ENCODE results near the gene AHCYL1.
"Not testable (repeated sequence)": the region's sequence is repeated elsewhere in the genome, so short reads cannot be mapped to it uniquely, and the experiment has no call there.

AHCYL1 gene

DNA sequence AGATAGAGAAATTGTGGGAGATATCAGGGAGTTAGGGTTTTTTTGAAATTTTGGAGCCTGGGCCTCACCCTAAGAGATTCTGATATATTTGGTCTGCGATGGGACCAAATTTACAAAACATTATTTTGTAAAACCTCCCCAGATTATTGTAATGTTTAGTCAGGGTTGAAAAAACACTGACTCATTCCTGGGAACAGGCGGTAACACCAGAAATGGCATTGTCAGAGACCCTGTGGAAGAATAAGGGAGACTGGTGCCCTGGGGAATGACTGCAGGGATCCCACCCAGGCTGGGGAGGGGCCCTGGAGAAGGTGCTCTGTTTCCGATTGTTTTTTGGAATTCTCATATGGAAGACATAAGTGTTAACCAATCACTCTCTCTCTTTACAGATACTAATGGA is 36.7 kb downstream of the AHCYL1 start:
- POLR2A ChIA-PET, result no interaction called here
- no peak for TF ChIP-seq SP1 (IDR thresholded peaks at IDR 0.05)
- no peak for TF ChIP-seq FOXA1 (IDR thresholded peaks at IDR 0.05)
- TF ChIP-seq FOXM1 (IDR thresholded peaks at IDR 0.05; ENCODE audit: borderline replicate concordance), result no peak
- no peak for TF ChIP-seq ELF4 (IDR thresholded peaks at IDR 0.05)
- no peak for TF ChIP-seq CTBP1 (IDR thresholded peaks at IDR 0.05; ENCODE audit: borderline replicate concordance)
- TF ChIP-seq SUZ12 (IDR thresholded peaks at IDR 0.05), result no peak
- no peak for TF ChIP-seq ZNF384 (IDR thresholded peaks at IDR 0.05)
- TF ChIP-seq, protein P1, sequence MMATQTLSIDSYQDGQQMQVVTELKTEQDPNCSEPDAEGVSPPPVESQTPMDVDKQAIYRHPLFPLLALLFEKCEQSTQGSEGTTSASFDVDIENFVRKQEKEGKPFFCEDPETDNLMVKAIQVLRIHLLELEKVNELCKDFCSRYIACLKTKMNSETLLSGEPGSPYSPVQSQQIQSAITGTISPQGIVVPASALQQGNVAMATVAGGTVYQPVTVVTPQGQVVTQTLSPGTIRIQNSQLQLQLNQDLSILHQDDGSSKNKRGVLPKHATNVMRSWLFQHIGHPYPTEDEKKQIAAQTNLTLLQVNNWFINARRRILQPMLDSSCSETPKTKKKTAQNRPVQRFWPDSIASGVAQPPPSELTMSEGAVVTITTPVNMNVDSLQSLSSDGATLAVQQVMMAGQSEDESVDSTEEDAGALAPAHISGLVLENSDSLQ (IDR thresholded peaks at IDR 0.05), result no peak
- TF ChIP-seq BHLHE40 (IDR thresholded peaks at IDR 0.05; ENCODE audit: borderline replicate concordance), result no peak
- no peak for DNase-seq (ENCODE audit: extremely low spot score)
- CTCF ChIA-PET, result no interaction called here

DNA sequence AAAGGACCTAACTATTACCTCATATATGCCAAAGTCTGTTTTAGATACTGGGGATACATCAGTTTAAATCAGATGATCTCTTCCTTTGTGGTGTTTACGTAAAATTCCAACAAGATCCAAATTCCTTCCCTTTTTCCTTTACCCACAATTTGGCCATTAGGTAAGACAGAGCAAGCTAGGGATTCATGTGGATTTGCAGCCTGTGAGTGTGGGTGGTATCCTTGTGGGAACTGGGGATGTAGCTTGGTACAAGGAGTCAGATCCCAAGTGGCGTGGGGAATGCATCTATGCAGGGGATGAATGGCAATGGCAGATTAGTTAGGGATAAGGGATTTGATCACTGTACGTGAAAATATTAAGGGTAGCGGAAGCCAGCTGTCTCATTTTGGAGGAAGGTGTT is 40.0 kb downstream of the AHCYL1 start:
- no peak for DNase-seq (ENCODE audit: extremely low spot score)
- TF ChIP-seq HDGF (IDR thresholded peaks at IDR 0.05; ENCODE audit: borderline replicate concordance) (no peak), L3MBTL2 (conservative IDR thresholded peaks at IDR 0.05) (no peak), BHLHE40 (IDR thresholded peaks at IDR 0.05; ENCODE audit: borderline replicate concordance) (no peak), CTBP1 (IDR thresholded peaks at IDR 0.05; ENCODE audit: borderline replicate concordance) (no peak), SP1 (IDR thresholded peaks at IDR 0.05) (no peak), ZNF384 (IDR thresholded peaks at IDR 0.05) (no peak), SUZ12 (IDR thresholded peaks at IDR 0.05) (no peak)
- TF ChIP-seq, protein P1 (IDR thresholded peaks at IDR 0.05), result no peak
- POLR2A ChIA-PET, result interaction anchor here (2.8 kb wide), 1 partner anchor 10 kb away, joined by 10 read pairs; the partner anchor contains the start of gene STRIP1
- CTCF ChIA-PET, result interaction anchor here (0.5 kb wide), 1 partner anchor 249 kb away, joined by 3 read pairs; no protein-coding TSS in a partner anchor

DNA sequence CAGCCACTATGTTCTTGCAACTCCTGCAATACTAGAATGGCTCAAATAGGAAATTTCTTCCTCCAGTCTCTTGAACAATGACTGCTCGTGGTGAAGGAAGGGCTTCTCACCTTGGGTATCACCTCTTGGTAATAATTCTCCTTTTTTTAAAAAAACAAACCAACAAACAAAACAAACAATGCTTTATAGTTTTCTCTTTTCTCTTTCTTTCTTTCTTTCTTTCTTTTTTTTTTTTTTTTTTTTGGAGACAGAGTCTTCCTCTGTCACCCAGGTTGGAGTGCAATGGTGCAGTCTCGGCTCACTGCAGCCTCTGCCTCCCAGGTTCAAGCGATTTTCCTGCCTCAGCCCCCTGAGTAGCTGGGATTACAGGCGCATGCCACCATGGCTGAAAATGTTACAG is 46.1 kb downstream of the AHCYL1 start:
- not testable (repeated sequence) for DNase-seq (ENCODE audit: extremely low spot score)
- CTCF ChIA-PET, result interaction anchor here (0.8 to 2.3 kb wide), 11 partner anchors 14 to 466 kb away, joined by 3 to 14 read pairs (median 4); partner anchors contain the start of gene AHCYL1
- POLR2A ChIA-PET, result interaction anchor here (1.2 kb wide), 1 partner anchor 9 kb away, joined by 5 read pairs; no protein-coding TSS in a partner anchor

DNA sequence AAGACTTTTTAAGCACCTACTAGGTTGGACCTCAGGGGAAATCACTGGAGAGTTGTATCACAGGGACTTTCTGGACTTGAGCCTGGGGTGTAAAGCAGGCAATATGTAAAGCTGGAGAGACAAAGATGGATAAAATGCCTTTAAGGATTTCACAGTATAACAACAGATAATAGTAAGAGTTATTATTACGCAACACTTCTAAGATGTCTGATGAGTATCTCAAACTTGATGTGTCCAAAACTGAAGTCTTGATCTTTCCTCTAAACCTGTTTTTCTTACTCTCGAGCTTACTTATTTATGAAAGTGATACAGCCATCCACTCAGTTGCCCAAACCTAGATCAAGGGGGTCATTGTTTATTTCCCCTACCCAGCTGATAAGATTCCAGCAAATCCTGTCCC is 47.8 kb downstream of the AHCYL1 start:
- ChIA-PET CTCF (no interaction called here), POLR2A (no interaction called here)
- no peak for TF ChIP-seq SP1 (IDR thresholded peaks at IDR 0.05)
- no peak for TF ChIP-seq HDGF (IDR thresholded peaks at IDR 0.05; ENCODE audit: borderline replicate concordance)
- TF ChIP-seq FOXA1 (IDR thresholded peaks at IDR 0.05), result no peak
- TF ChIP-seq SUZ12 (IDR thresholded peaks at IDR 0.05), result no peak
- TF ChIP-seq CTBP1 (IDR thresholded peaks at IDR 0.05; ENCODE audit: borderline replicate concordance), result no peak
- no peak for TF ChIP-seq LEF1 (IDR thresholded peaks at IDR 0.05; ENCODE audit: borderline replicate concordance)
- TF ChIP-seq ZNF384 (IDR thresholded peaks at IDR 0.05), result no peak
- no peak for TF ChIP-seq ARNT (IDR thresholded peaks at IDR 0.05)
- no peak for TF ChIP-seq BHLHE40 (IDR thresholded peaks at IDR 0.05; ENCODE audit: borderline replicate concordance)
- TF ChIP-seq NFRKB (IDR thresholded peaks at IDR 0.05), result no peak
- DNase-seq (ENCODE audit: extremely low spot score), result no peak

DNA sequence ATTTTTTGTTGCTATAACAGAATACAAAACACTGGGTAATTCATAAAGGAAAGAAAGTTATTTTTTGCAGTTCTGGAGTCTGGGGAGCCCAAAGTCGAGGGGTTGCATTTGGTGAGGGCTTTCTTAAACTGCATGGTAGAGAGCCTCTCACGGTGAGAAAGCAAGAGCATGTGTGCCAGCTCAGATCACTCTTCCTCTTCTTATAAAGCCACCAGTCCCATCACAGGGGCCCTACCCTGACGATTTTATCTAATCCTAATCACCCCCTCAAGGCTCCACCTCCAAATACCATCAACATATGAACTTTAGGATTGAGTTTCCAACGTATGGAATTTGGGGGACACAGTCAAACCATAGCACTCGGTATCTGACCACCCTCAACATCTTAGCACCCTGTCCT is 48.9 kb downstream of the AHCYL1 start:
- DNase-seq (ENCODE audit: extremely low spot score), result no peak
- ChIA-PET POLR2A (no interaction called here), CTCF (interaction anchor here (2.0 kb wide), 1 partner anchor 20 kb away, joined by 6 read pairs; no protein-coding TSS in a partner anchor)
- TF ChIP-seq HDGF (IDR thresholded peaks at IDR 0.05; ENCODE audit: borderline replicate concordance) (no peak), ARNT (IDR thresholded peaks at IDR 0.05) (no peak), SP1 (IDR thresholded peaks at IDR 0.05) (no peak), L3MBTL2 (conservative IDR thresholded peaks at IDR 0.05) (no peak), FOXK2 (IDR thresholded peaks at IDR 0.05) (no peak), LEF1 (IDR thresholded peaks at IDR 0.05; ENCODE audit: borderline replicate concordance) (no peak), CTBP1 (IDR thresholded peaks at IDR 0.05; ENCODE audit: borderline replicate concordance) (no peak), TARDBP (IDR thresholded peaks at IDR 0.05) (no peak), ZNF384 (IDR thresholded peaks at IDR 0.05) (no peak), FOXM1 (IDR thresholded peaks at IDR 0.05; ENCODE audit: borderline replicate concordance) (no peak), ELF4 (IDR thresholded peaks at IDR 0.05) (no peak), NFRKB (IDR thresholded peaks at IDR 0.05) (no peak), FOXA1 (IDR thresholded peaks at IDR 0.05) (no peak), SUZ12 (IDR thresholded peaks at IDR 0.05) (no peak), BHLHE40 (IDR thresholded peaks at IDR 0.05; ENCODE audit: borderline replicate concordance) (no peak)
- TF ChIP-seq, protein P1 (IDR thresholded peaks at IDR 0.05), result no peak

DNA sequence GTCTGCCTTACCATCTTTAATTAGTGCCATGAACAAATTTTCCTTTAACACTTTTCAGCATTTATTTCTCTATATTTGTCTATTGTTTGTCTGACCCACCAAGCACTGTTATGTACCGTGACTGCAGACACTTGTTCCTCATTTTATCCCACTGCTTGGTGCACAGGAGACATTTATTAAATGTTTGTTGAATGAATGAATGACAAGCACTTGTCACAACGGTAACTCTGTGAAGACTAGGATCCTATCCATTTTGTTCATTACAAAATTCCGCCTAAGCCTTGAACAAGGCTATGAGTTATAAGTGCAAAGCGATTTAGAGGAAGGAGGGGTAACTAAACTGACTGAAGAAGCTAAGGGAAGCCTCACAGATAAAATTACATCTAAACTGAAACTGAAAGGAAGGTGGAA is 49.5 kb downstream of the AHCYL1 start:
- ChIA-PET CTCF (interaction anchor here (0.6 to 2.0 kb wide), 4 partner anchors 19 to 49 kb away, joined by 3 to 6 read pairs (median 4); partner anchors contain the start of gene AHCYL1), POLR2A (interaction anchor here (0.7 to 2.2 kb wide), 15 partner anchors 9 to 413 kb away, joined by 3 to 18 read pairs (median 4); partner anchors contain the start of genes KCNC4 and RBM15)
- TF ChIP-seq FOXK2 (IDR thresholded peaks at IDR 0.05) (peak; percentile 93), SUZ12 (IDR thresholded peaks at IDR 0.05) (no peak)
- no peak for DNase-seq (ENCODE audit: extremely low spot score)
